GM18519 (cell line): ENCODE measurements around the gene LGR6.

Experiments used
- ATAC-seq: cut with Tn5 transposase; IDR thresholded peaks from one replicate; pipeline ENCODE4 v1.9.1; 2021; ENCODE audit warnings: mild to moderate bottlenecking, moderate library complexity; ENCODE audit not compliant: unreplicated experiment, low FRiP score

LGR6 gene

GRCh38 chr1:202281316-202282024 is 87.9 kb downstream of the LGR6 start:
- ATAC-seq = no peak

GRCh38 chr1:202282025-202282371 is 88.4 kb downstream of the LGR6 start:
- ATAC-seq = no peak

- no peak for ATAC-seq
These were observed 89.1 kb downstream of the LGR6 start for GRCh38 chr1:202282596-202283283.

- ATAC-seq = no peak
These were observed 89.8 kb downstream of the LGR6 start for GRCh38 chr1:202283379-202283844.

GRCh38 chr1:202283991-202284390 is 90.4 kb downstream of the LGR6 start:
- ATAC-seq = no peak

GRCh38 chr1:202285908-202286307 is 92.3 kb downstream of the LGR6 start:
- ATAC-seq = no peak

GRCh38 chr1:202286622-202287097 is 93.1 kb downstream of the LGR6 start:
- no peak for ATAC-seq

- ATAC-seq = no peak
These were observed 93.6 kb downstream of the LGR6 start for GRCh38 chr1:202287196-202287595.

- ATAC-seq = no peak
These were observed 94.6 kb downstream of the LGR6 start for GRCh38 chr1:202288177-202288576.

GRCh38 chr1:202289009-202289408 is 95.4 kb downstream of the LGR6 start:
- ATAC-seq = no peak

- no peak for ATAC-seq
These were observed 97.4 kb downstream of the LGR6 start for GRCh38 chr1:202291001-202291400.

- ATAC-seq = no peak
These were observed 98.5 kb downstream of the LGR6 start for GRCh38 chr1:202291961-202292712.

GRCh38 chr1:202292773-202293172 is 99.2 kb downstream of the LGR6 start:
- ATAC-seq = no peak

- ATAC-seq = no peak
These were observed 100.0 kb downstream of the LGR6 start for GRCh38 chr1:202293569-202293968.

- no peak for ATAC-seq
These were observed 108.6 kb downstream of the LGR6 start for GRCh38 chr1:202302166-202302565.

- ATAC-seq = no peak
These were observed 110.8 kb downstream of the LGR6 start for GRCh38 chr1:202304375-202304774.

- no peak for ATAC-seq
These were observed 111.6 kb downstream of the LGR6 start for GRCh38 chr1:202305168-202305567.

GRCh38 chr1:202306535-202307345 is 113.1 kb downstream of the LGR6 start:
- ATAC-seq = no peak

- no peak for ATAC-seq
These were observed 116.6 kb downstream of the LGR6 start for GRCh38 chr1:202310071-202310725.

GRCh38 chr1:202310746-202311145 is 117.1 kb downstream of the LGR6 start:
- no peak for ATAC-seq
